Prostate gland (tissue), 2 donors: ENCODE measurements around the gene NDUFS6. TPM values are rescaled to one million over a fixed set of nuclear protein-coding genes. Genes with fewer than 3 reads are reported as not detected.

ENCODE experiments used
- DNase-seq: peaks from one replicate; pipeline ENCODE4 v3.0.0-alpha.2; 2019; ENCODE audit warnings: low spot score
- H3K27ac ChIP-seq, 2 donors: fragments of 200-600 bp; sonication (generic); 2 replicates each; pipeline ENCODE4 v1.5.1; 2017 to 2019
- H3K27me3 ChIP-seq: fragments of 200-600 bp; sonication (generic); replicated peaks from 2 replicates; pipeline ENCODE4 v1.5.1; 2019; ENCODE audit not compliant: insufficient read depth
- H3K36me3 ChIP-seq, 2 donors: fragments of 200-600 bp; sonication (generic); 1 replicate in 1 of 2; 2 replicates in 1 of 2; pipeline versions ENCODE4 v1.5.1 to v1.8.1; 2017 to 2019
- H3K4me1 ChIP-seq: fragments of 200-600 bp; sonication (generic); replicated peaks from 2 replicates; pipeline ENCODE4 v1.5.1; 2019
- H3K4me3 ChIP-seq, 2 donors: fragments of 200-600 bp; sonication (generic); 2 replicates each; pipeline ENCODE4 v1.5.1; 2017 to 2019
- H3K9me3 ChIP-seq: fragments of 200-600 bp; sonication (generic); 2 replicates; pipeline ENCODE4 v1.5.1; 2017
- CTCF ChIP-seq, 4 experiments: fragments of 200-600 bp in 2 of 4; fragments of 450-650 bp in 2 of 4; sonication (generic) in 2 of 4; IDR thresholded peaks; 1 replicate in 3 of 4; 2 replicates in 1 of 4; pipeline ENCODE4 v1.5.1; 2016 to 2019; ENCODE audit warnings: antibody characterized with exemption in 4 of 4, mild to moderate bottlenecking in 2 of 4, moderate library complexity in 2 of 4
- POLR2A ChIP-seq: fragments of 450-650 bp; IDR thresholded peaks from one replicate; pipeline ENCODE4 v1.6.1; 2016; ENCODE audit warnings: antibody characterized with exemption, mild to moderate bottlenecking
- POLR2AphosphoS5 ChIP-seq: sonication (generic); formaldehyde crosslinking; IDR thresholded peaks from one replicate; pipeline ENCODE4 v1.6.1; 2017; ENCODE audit warnings: antibody characterized with exemption
- WGBS: methylation state at CpG from one replicate; pipeline ENCODE4 v1.1.5; 2018; 5-methylcytosine and 5-hydroxymethylcytosine counted together
- intact Hi-C: fragments of 100-400 bp; cut with DNase I; formaldehyde crosslinking; loops from one replicate; pipeline ENCODE4 v1.14.2; 2022
- total RNA-seq, 2 donors: library from RNA; depleted of rRNA; stranded (reverse); fragments of >200 nt; gene quantifications; one replicate each; pipeline ENCODE4 v1.1.0, GENCODE V29; 2016

Gene NDUFS6
- total RNA-seq, 2 donors from 2014 or later = 27.8 to 70.2 TPM

GRCh38 chr5:1791176-1791575 is 10.0 kb upstream of the NDUFS6 start:
- 87% methylated on average over 3 of the region's 3 CpGs for WGBS
- TF ChIP-seq POLR2A (no peak), CTCF (IDR thresholded peaks at IDR 0.05) (no peak), POLR2AphosphoS5 (no peak)
- intact Hi-C loops = no loop called here
- Histone ChIP-seq H3K9me3 (no peaks in the 10 kb centered on the region), H3K36me3 (no peaks in the 10 kb centered on the region), H3K27me3 (no peaks in the 10 kb centered on the region), H3K4me3 (no peak overlapping the region), H3K27ac (no peak overlapping the region), H3K4me1 (no peaks in the 10 kb centered on the region)
- DNase-seq = no peak

GRCh38 chr5:1792842-1793266 is 8.4 kb upstream of the NDUFS6 start:
- intact Hi-C loops = no loop called here
- Histone ChIP-seq H3K27me3 (no peaks in the 10 kb centered on the region), H3K36me3 (peaks cover 0 to 2% of the 10 kb centered on the region in 2 donors), H3K27ac (no peak overlapping the region), H3K4me1 (no peaks in the 10 kb centered on the region), H3K4me3 (no peak overlapping the region), H3K9me3 (no peaks in the 10 kb centered on the region)
- TF ChIP-seq CTCF (IDR thresholded peaks at IDR 0.05) = no peak
- no peak for TF ChIP-seq POLR2A
- TF ChIP-seq POLR2AphosphoS5 = no peak
- WGBS = 84% methylated on average over 8 of the region's 8 CpGs
- DNase-seq = no peak

- TF ChIP-seq POLR2A (no peak), POLR2AphosphoS5 (no peak), CTCF (IDR thresholded peaks at IDR 0.05) (no peak)
- Histone ChIP-seq H3K9me3 (no peaks in the 10 kb centered on the region), H3K36me3 (peaks cover 0 to 5% of the 10 kb centered on the region in 2 donors), H3K4me3 (no peak overlapping the region), H3K27me3 (no peaks in the 10 kb centered on the region), H3K4me1 (no peaks in the 10 kb centered on the region), H3K27ac (no peak overlapping the region)
- DNase-seq = no peak
- WGBS = 83% methylated on average over 10 of the region's 10 CpGs
- intact Hi-C loops = no loop called here
These were observed 7.9 kb upstream of the NDUFS6 start for GRCh38 chr5:1793301-1793740.

- TF ChIP-seq POLR2AphosphoS5 = no peak
- TF ChIP-seq POLR2A = no peak
- no peak for TF ChIP-seq CTCF (IDR thresholded peaks at IDR 0.05)
- WGBS = 90% methylated on average over 30 of the region's 33 CpGs
- intact Hi-C loops = no loop called here
- Histone ChIP-seq H3K4me1 (no peaks in the 10 kb centered on the region), H3K27ac (no peak overlapping the region), H3K27me3 (no peaks in the 10 kb centered on the region), H3K4me3 (no peak overlapping the region), H3K9me3 (no peaks in the 10 kb centered on the region), H3K36me3 (peaks cover 0 to 5% of the 10 kb centered on the region in 2 donors)
- DNase-seq = no peak
These were observed 7.0 kb upstream of the NDUFS6 start for GRCh38 chr5:1793966-1794900.

- H3K4me1 ChIP-seq = no peaks in the 10 kb centered on the region
- H3K27me3 ChIP-seq = no peaks in the 10 kb centered on the region
- H3K4me3 ChIP-seq = no peak overlapping the region
- peaks cover 0 to 5% of the 10 kb centered on the region in 2 donors for H3K36me3 ChIP-seq
- H3K9me3 ChIP-seq = no peaks in the 10 kb centered on the region
- TF ChIP-seq POLR2A = no peak
- H3K27ac ChIP-seq = no peak overlapping the region
- WGBS = 88% methylated on average over 17 of the region's 17 CpGs
- no peak for DNase-seq
- intact Hi-C loops = no loop called here
These were observed 6.3 kb upstream of the NDUFS6 start for GRCh38 chr5:1794901-1795290.
